Progenitor cell of endocrine pancreas (in vitro differentiated cells): Measurements from ENCODE around the gene ABLIM2. TPM values are rescaled to one million over a fixed set of nuclear protein-coding genes. Genes with fewer than 3 reads are reported as not detected.
"Not testable (repeated sequence)": the region's sequence is repeated elsewhere in the genome, so short reads cannot be mapped to it uniquely, and the experiment has no call there.

Experiments
- DNase-seq: peaks from one replicate; pipeline ENCODE4 v3.0.0; 2021; ENCODE audit warnings: low spot score; ENCODE audit not compliant: unreplicated experiment
- H3K27ac Mint-ChIP-seq: 2 replicates; pipeline ENCODE4 v1.8.0; 2021; ENCODE audit warnings: mild to moderate bottlenecking, moderate library complexity, mixed read lengths
- H3K27me3 Mint-ChIP-seq: 2 replicates; pipeline ENCODE4 v1.8.0; 2021; ENCODE audit warnings: mixed read lengths
- H3K36me3 Mint-ChIP-seq: 2 replicates; pipeline ENCODE4 v1.8.0; 2022; ENCODE audit warnings: mixed read lengths; ENCODE audit not compliant: insufficient read depth
- H3K4me1 Mint-ChIP-seq: 2 replicates; pipeline ENCODE4 v1.8.0; 2021; ENCODE audit warnings: low read depth, mixed read lengths
- H3K4me3 Mint-ChIP-seq: 2 replicates; pipeline ENCODE4 v1.8.0; 2021; ENCODE audit warnings: low read depth, mild to moderate bottlenecking, moderate library complexity, mixed read lengths
- H3K9me3 Mint-ChIP-seq: 2 replicates; pipeline ENCODE4 v1.8.0; 2021; ENCODE audit warnings: low read depth, mixed read lengths
- CTCF ChIP-seq: fragments of 200-600 bp; sonication (generic); IDR thresholded peaks from one replicate; pipeline ENCODE4 v1.5.0; 2021; ENCODE audit warnings: antibody characterized with exemption, mild to moderate bottlenecking; ENCODE audit not compliant: unreplicated experiment
- total RNA-seq: library from RNA; stranded (reverse); gene quantifications from 2 replicates; pipeline ENCODE4 v1.2.1, GENCODE V29; 2021

Gene ABLIM2
- total RNA-seq, 1 donor from 2014 or later, result 5.7 TPM

- Mint-ChIP-seq H3K27me3 (peaks cover 6% of the 10 kb centered on the region), H3K4me1 (peaks cover 23% of the 10 kb centered on the region), H3K27ac (no peak overlapping the region)
Observed at GRCh38 chr4:8141935-8142334, 16.7 kb downstream of the ABLIM2 start.

GRCh38 chr4:8140915-8141314 lies 17.7 kb downstream of the ABLIM2 start:
- no peak for TF ChIP-seq CTCF
- peaks cover 6% of the 10 kb centered on the region for H3K27me3 Mint-ChIP-seq
- no peak for DNase-seq
- no peak overlapping the region for H3K4me3 Mint-ChIP-seq
- peaks cover 11% of the 10 kb centered on the region for H3K9me3 Mint-ChIP-seq
- H3K4me1 Mint-ChIP-seq, result peaks cover 20% of the 10 kb centered on the region
- H3K27ac Mint-ChIP-seq, result no peak overlapping the region
- H3K36me3 Mint-ChIP-seq, result peaks cover 3% of the 10 kb centered on the region

More at GRCh38 chr4:8141935-8142334, 16.7 kb downstream of the ABLIM2 start:
- peaks cover 3% of the 10 kb centered on the region for H3K36me3 Mint-ChIP-seq
- no peak for DNase-seq
- no peak for TF ChIP-seq CTCF
- H3K9me3 Mint-ChIP-seq, result peaks cover 11% of the 10 kb centered on the region
- H3K4me3 Mint-ChIP-seq, result no peak overlapping the region

- not testable (repeated sequence) for H3K27ac Mint-ChIP-seq, H3K4me3 Mint-ChIP-seq, DNase-seq, H3K36me3 Mint-ChIP-seq, H3K27me3 Mint-ChIP-seq
- Mint-ChIP-seq H3K9me3 (peaks cover 11% of the 10 kb centered on the region), H3K4me1 (peaks cover 12% of the 10 kb centered on the region)
Observed at GRCh38 chr4:8139726-8140125, 18.9 kb downstream of the ABLIM2 start.

- DNase-seq, result no peak
- Mint-ChIP-seq H3K4me1 (peaks cover 19% of the 10 kb centered on the region), H3K9me3 (peaks cover 11% of the 10 kb centered on the region), H3K4me3 (no peak overlapping the region), H3K36me3 (peaks cover 3% of the 10 kb centered on the region), H3K27me3 (peaks cover 3% of the 10 kb centered on the region), H3K27ac (no peak overlapping the region)
- no peak for TF ChIP-seq CTCF
Observed at GRCh38 chr4:8136972-8137710, 21.5 kb downstream of the ABLIM2 start.

- no peak for TF ChIP-seq CTCF
- H3K4me3 Mint-ChIP-seq, result no peak overlapping the region
- DNase-seq, result no peak
- H3K4me1 Mint-ChIP-seq, result peaks cover 19% of the 10 kb centered on the region
- peaks cover 2% of the 10 kb centered on the region for H3K27me3 Mint-ChIP-seq
- H3K27ac Mint-ChIP-seq, result no peak overlapping the region
- peaks cover 3% of the 10 kb centered on the region for H3K36me3 Mint-ChIP-seq
- peaks cover 11% of the 10 kb centered on the region for H3K9me3 Mint-ChIP-seq
Observed at GRCh38 chr4:8136529-8136928, 22.1 kb downstream of the ABLIM2 start.

- Mint-ChIP-seq H3K4me1 (peaks cover 15% of the 10 kb centered on the region), H3K9me3 (peaks cover 11% of the 10 kb centered on the region), H3K27me3 (no peaks in the 10 kb centered on the region), H3K4me3 (no peak overlapping the region), H3K27ac (no peak overlapping the region), H3K36me3 (peaks cover 3% of the 10 kb centered on the region)
- DNase-seq, result no peak
- TF ChIP-seq CTCF, result no peak
Observed at GRCh38 chr4:8135666-8136065, 22.9 kb downstream of the ABLIM2 start.
